WI38 (cell line): ENCODE results near the gene SLC6A7.

Source experiments
- H3K4me3 ChIP-seq: 2 replicates; pipeline ENCODE4 v1.5.1; 2011; ENCODE audit warnings: low read depth, mild to moderate bottlenecking, control low read depth, low read length
- TF ChIP-seq, protein P1 (sequence below): IDR thresholded peaks from 2 replicates; pipeline ENCODE4 v1.5.1; 2012; ENCODE audit warnings: low read depth, mild to moderate bottlenecking, control low read depth, low read length

Gene SLC6A7

DNA sequence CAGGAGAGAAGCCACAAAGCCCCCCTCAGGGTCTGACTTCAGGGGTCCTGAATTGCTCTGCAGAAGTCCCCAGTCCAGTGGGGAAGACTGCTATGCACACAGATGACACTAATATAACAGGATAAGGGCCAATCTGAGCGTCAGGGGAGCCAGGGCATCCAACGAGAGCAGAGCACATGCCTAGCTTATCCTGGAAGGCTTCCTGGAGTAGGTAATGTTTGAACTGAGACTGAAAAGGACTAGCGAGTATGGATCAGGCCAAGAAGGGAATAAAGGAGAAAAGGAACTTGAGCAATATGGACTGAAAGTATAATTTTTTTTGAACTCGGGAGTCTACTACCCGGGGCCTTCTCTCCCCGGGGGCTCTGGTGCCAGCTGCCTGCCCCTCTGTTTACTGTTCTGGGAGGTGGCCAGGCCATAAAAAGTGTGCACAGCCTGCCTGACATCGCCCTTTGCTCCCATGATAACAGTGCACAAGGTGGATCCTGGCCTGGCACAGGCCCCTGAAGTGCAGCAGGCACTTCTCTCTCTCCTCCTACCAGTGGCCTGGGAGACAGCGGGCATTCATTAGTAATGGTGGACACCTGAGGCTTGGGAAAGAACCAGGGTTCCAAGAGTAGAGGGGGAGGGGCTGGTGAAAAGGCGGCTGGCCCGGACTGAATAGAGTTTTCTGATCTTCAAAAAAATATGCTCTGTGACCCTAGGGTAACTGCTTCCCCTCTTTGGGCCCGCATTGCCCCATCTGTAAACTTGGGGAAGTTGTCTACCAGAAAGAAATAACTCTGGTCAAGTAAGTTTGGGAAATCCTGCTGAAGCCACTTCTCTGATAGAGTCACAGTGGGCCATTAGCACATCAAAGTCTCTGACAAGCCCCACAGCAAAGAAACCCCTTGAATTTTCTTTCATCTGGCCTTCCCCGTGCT, 4.6 kb upstream of the SLC6A7 start:
- TF ChIP-seq, protein P1, sequence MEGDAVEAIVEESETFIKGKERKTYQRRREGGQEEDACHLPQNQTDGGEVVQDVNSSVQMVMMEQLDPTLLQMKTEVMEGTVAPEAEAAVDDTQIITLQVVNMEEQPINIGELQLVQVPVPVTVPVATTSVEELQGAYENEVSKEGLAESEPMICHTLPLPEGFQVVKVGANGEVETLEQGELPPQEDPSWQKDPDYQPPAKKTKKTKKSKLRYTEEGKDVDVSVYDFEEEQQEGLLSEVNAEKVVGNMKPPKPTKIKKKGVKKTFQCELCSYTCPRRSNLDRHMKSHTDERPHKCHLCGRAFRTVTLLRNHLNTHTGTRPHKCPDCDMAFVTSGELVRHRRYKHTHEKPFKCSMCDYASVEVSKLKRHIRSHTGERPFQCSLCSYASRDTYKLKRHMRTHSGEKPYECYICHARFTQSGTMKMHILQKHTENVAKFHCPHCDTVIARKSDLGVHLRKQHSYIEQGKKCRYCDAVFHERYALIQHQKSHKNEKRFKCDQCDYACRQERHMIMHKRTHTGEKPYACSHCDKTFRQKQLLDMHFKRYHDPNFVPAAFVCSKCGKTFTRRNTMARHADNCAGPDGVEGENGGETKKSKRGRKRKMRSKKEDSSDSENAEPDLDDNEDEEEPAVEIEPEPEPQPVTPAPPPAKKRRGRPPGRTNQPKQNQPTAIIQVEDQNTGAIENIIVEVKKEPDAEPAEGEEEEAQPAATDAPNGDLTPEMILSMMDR, result no peak
- H3K4me3 ChIP-seq, result no peak overlapping the region

DNA sequence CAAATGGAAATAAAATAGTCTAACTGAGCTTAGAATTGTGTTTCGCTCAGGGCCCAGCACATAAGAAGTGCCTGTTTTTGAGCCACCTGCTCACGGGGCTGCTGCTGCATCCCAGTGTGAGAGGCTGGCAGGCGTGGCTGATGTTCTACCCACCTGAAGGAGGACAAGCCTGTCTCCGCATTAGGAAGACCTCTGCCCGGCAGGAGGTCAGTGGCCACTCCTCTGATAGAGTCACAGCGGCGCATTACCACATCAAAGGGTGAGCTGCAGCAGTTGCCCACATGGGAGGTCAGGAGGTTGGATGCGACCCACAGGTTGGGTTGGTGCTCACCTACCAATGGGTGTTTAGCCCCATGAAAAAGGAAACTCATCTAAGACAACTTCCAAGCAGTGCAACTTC, 3.7 kb upstream of the SLC6A7 start:
- no peak overlapping the region for H3K4me3 ChIP-seq
- TF ChIP-seq, protein P1, result no peak

DNA sequence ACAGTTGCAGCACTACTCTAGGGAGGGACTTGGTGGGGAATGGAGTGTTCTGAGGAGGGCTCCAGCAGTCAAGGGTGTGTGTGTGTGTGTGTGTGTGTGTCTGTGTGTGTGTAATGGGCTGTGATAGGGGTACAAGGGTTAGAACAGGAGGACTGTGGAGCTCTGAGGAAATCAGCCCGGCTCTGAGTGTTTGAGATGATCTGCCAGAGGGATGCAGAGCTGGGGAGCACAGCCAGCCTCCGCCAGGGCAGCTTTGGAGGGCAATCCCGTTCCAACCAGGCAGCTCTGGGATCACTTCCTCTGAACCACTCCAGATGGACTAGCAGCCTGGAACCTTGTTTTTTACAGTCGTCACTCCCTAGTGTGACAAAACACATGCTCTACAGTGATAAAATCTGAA, 3.0 kb upstream of the SLC6A7 start:
- TF ChIP-seq, protein P1, result no peak
- H3K4me3 ChIP-seq, result no peak overlapping the region

DNA sequence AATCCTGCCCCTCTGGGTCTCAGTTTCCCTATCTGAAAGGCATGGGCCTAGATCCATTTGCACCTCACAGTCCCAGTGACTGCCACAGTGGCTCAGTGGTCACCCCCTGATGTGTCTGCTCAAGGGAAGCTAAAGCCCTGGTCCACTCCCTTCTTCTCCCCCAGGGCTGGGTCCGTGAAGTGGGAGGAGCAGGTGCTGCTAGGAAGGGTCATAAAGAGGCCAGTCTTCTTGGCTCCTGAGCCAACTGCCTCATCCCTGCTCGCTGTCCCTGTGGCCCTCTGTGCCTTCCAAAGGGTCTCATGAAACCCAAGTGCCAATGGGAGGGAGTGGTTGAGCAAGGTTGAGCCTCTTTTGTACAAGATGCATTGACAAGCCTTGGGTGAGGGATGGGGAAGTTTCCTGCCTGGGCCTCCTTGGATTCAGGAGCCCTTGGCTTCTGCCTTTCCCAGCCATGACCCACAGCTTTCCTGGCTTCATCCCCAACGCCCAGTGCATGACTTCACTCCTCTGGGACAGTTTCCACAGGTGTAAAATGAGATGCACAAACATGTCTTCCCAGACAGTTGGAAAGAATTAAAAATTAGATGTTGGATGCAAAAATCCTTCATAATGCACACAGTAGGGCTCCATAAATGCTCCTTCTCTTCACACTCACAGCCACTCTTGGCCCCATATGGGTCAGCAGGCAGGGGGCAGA, 1.6 kb upstream of the SLC6A7 start:
- TF ChIP-seq, protein P1, result no peak
- no peak overlapping the region for H3K4me3 ChIP-seq

DNA sequence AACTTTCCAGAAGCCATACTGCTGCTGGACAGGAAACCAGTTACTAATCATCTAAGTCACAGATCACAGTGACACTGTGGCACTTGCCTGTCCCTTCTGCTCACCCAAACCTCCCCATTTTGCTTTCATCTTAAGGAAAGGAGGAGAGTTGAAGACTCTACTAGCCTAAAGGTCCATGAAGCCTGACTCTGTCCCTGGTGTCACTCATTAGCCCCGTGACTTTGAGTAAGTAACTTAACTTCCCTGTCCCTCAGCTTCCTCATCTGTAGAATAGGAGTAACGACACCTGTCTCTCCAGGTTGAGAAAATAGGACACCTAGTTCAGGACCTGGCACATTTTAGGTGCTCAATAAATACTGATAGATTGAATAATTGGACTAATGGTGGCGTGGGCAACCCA, 536 bp upstream of the SLC6A7 start:
- H3K4me3 ChIP-seq, result no peak overlapping the region
- TF ChIP-seq, protein P1, result no peak

DNA sequence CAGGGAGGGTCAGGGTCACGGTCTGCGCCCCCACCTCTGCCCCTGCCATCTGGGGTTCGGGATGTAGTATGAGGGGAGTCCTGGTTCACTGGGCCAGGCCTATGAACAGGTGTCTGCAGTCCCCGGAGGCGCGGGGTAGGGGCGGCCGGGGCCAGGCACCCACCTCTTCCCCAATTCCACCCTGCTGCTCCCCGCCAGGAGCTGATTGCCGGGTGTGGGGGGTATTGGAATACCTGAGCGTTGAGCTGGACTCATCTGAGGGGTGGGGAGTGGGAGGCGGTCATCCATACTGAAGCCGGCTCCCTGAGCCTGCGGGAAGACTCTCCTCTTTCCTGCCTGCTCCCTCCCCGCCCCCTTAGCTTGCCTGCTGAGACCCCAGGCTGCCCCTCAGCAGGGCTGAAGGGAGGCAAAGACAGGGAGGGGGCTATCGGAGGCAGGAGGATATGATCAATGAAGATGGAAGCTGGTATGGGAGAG, 679 bp downstream of the SLC6A7 start:
- TF ChIP-seq, protein P1, result no peak
- no peak overlapping the region for H3K4me3 ChIP-seq

DNA sequence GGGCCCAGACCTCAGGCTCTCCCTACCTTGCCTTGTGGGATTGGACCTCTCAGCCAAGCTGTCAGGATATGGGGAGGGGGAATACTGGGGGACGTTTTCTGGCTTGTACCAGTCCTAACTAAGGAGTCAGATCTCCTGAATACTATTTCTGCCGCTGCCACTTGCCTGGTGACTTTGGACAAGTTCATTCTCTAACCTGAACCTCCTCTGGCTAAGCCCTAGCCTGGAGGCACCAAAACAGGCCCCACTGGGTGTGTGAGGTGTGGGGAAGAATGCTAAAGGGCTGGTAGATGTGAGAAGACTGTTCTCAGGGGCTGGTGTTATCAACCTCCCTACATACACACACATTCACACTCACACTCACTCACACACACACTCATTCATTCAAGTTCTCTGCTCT, 1.1 kb downstream of the SLC6A7 start:
- TF ChIP-seq, protein P1, result no peak
- no peak overlapping the region for H3K4me3 ChIP-seq
